HFFc6 (cell line): ENCODE results near the gene GLRA3. TPM values are rescaled to one million over a fixed set of nuclear protein-coding genes. Genes with fewer than 3 reads are reported as not detected.

Source experiments
- DNase-seq: peaks from one replicate; pipeline ENCODE4 v3.0.0-alpha.2; 2018
- H3K27ac Mint-ChIP-seq: 2 replicates; pipeline ENCODE4 v1.8.0; 2020; ENCODE audit warnings: mild to moderate bottlenecking, mixed read lengths
- H3K27me3 Mint-ChIP-seq: 2 replicates; pipeline ENCODE4 v1.8.0; 2021; ENCODE audit warnings: mild to moderate bottlenecking, moderate library complexity, mixed read lengths; ENCODE audit not compliant: insufficient read depth
- H3K36me3 Mint-ChIP-seq: 2 replicates; pipeline ENCODE4 v1.8.0; 2021; ENCODE audit warnings: low read depth, mixed read lengths
- H3K4me1 Mint-ChIP-seq: 2 replicates; pipeline ENCODE4 v1.8.0; 2020; ENCODE audit warnings: low read depth, mixed read lengths
- H3K4me3 Mint-ChIP-seq: 2 replicates; pipeline ENCODE4 v1.8.0; 2020; ENCODE audit warnings: mild to moderate bottlenecking, moderate library complexity, mixed read lengths
- H3K9me3 Mint-ChIP-seq: 2 replicates; pipeline ENCODE4 v1.8.0; 2020; ENCODE audit warnings: mild to moderate bottlenecking, mixed read lengths
- CTCF ChIP-seq: fragments of 200-600 bp; sonication (generic); IDR thresholded peaks from 2 replicates; pipeline ENCODE4 v1.5.0; 2021; ENCODE audit warnings: antibody characterized with exemption, mild to moderate bottlenecking
- total RNA-seq, 6 experiments: library from RNA; stranded (reverse); fragmentation: NEBNext Ultra II Directional; extraction: Animal tissue kit (Norgen Biotek cat#: 25700); gene quantifications; 2 replicates in 1 of 6; 3 replicates in 5 of 6; pipeline ENCODE4 v1.2.3, GENCODE V29; 2021

Gene GLRA3
- total RNA-seq, 6 experiments from 2014 or later: not detected

DNA sequence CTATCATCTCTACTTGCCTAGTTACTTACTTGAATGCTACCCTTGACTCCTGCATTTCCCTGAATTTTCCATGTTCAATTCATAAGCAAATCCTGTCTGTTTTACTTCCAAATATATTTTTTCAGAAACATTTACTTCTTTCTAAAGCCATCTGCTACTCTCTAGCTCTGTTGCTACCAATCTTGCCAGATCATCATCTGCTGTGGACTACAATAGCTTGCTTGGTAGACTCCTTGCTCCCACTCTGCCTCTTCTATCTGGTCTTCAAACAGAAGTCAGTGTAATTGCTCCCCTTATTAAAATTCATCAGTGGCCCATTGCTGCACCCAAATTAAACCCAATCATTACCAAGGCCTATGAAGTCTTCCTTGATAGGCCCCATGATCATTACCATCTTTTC, 155.2 kb downstream of the GLRA3 start:
- Mint-ChIP-seq H3K27me3 (no peaks in the 10 kb centered on the region), H3K27ac (no peak overlapping the region)

DNA sequence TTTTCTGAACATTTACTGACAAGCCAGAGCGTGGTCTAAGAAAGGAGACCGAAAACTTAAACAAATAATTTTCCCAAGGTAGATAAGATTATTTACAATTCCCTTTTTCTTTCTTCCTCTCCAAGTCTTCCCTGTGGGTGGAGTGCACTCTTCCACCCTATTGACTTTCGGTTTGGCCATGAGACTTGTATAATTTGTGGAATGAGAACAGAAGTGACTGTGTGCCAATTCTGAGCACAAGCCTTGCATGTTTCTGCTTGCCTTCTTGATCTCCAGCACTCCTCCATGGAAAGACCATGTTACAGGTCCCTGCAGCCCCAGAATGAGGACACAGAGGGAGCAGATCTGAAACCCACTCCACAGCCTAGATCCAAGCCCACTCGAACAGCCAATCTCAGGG, 156.8 kb downstream of the GLRA3 start:
- DNase-seq: no peak
- H3K27me3 Mint-ChIP-seq: no peaks in the 10 kb centered on the region; the same call in 1 of the 2 replicates

More for the DNA sequence above, 155.2 kb downstream of the GLRA3 start:
- DNase-seq: no peak
- no peaks in the 10 kb centered on the region for H3K4me1 Mint-ChIP-seq
- H3K36me3 Mint-ChIP-seq: no peaks in the 10 kb centered on the region
- H3K9me3 Mint-ChIP-seq: peaks cover 26% of the 10 kb centered on the region
- no peak for TF ChIP-seq CTCF
- H3K4me3 Mint-ChIP-seq: no peak overlapping the region

DNA sequence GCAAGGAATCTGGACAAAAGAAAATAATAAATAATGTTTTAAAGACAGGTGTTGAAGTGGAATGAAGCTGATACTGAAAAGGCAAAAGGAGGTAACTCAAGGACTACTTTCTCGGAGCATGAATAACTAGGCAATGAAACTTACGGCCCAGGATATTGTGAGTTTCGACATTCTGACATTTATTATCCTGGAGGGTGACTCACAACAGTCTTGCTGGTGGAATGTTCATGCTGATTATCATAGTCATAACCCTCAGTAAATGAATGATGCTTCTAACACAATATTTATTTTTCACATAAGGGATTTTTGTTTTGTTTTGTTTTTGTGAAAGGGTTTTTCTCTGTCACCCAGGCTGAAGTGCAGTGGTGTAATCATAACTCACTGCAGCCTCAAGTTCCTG, 159.8 kb downstream of the GLRA3 start:
- Mint-ChIP-seq H3K9me3 (peaks cover 31% of the 10 kb centered on the region), H3K27ac (no peak overlapping the region), H3K27me3 (no peaks in the 10 kb centered on the region; the same call in 1 of the 2 replicates), H3K4me1 (no peaks in the 10 kb centered on the region), H3K4me3 (no peak overlapping the region), H3K36me3 (no peaks in the 10 kb centered on the region)
- no peak for TF ChIP-seq CTCF
- DNase-seq: no peak

More for the DNA sequence above, 156.8 kb downstream of the GLRA3 start:
- Mint-ChIP-seq H3K4me3 (no peak overlapping the region), H3K27ac (no peak overlapping the region), H3K36me3 (no peaks in the 10 kb centered on the region), H3K9me3 (peaks cover 22% of the 10 kb centered on the region), H3K4me1 (no peaks in the 10 kb centered on the region)
- no peak for TF ChIP-seq CTCF

DNA sequence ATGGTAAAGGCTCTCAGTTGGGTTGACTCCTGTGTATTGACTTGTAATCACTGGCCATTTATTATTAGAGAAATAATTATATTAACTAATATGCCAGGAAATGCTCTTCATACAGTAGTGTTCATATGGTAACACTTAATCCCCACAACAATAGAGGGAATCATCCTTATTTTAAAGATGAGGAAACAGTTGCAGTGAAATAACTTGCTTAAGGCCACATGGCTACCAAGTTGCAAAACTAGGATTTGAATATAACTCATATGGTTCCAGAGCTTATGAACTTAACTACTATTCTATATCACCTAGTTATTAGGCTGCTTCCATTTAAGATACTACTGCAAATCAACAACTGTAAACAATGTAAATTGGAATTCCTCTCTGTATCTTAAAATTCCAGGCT, 163.2 kb downstream of the GLRA3 start:
- no peak for TF ChIP-seq CTCF
- Mint-ChIP-seq H3K4me3 (no peak overlapping the region), H3K9me3 (peaks cover 32% of the 10 kb centered on the region), H3K36me3 (no peaks in the 10 kb centered on the region), H3K4me1 (no peaks in the 10 kb centered on the region), H3K27ac (no peak overlapping the region), H3K27me3 (no peaks in the 10 kb centered on the region; the same call in 1 of the 2 replicates)
- no peak for DNase-seq

GRCh38 chr4:174663216-174663615, 165.8 kb downstream of the GLRA3 start:
- Mint-ChIP-seq H3K4me1 (no peaks in the 10 kb centered on the region), H3K36me3 (no peaks in the 10 kb centered on the region), H3K27me3 (no peaks in the 10 kb centered on the region; the same call in 1 of the 2 replicates), H3K9me3 (peaks cover 29% of the 10 kb centered on the region), H3K4me3 (no peak overlapping the region), H3K27ac (no peak overlapping the region)
- no peak for TF ChIP-seq CTCF
- no peak for DNase-seq

DNA sequence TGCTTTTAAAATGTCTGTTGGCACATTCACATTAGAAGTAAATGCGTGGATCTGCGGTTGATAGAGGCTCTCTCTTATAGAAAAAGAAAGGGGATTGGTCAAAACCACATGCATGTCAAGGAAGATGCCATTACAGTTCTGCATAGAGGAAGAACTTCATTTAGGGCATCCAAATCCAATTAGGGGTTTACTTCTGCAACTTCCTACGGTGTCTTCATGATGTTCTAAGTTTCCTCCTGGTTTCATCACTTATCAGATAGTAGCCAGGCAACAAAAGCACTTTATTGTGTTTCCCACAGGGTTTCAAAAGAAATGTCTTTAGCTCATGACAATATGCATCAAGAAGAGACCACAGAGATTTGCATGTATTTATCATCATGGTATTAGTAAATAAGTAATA, 170.8 kb downstream of the GLRA3 start:
- H3K36me3 Mint-ChIP-seq: no peaks in the 10 kb centered on the region
- H3K9me3 Mint-ChIP-seq: peaks cover 16% of the 10 kb centered on the region
- no peak for DNase-seq
- H3K27ac Mint-ChIP-seq: no peak overlapping the region
- no peak for TF ChIP-seq CTCF
- H3K27me3 Mint-ChIP-seq: no peaks in the 10 kb centered on the region
- no peaks in the 10 kb centered on the region for H3K4me1 Mint-ChIP-seq
- H3K4me3 Mint-ChIP-seq: no peak overlapping the region
